H1 (cell line): ENCODE data around the gene NDUFS7. TPM values are rescaled to one million over a fixed set of nuclear protein-coding genes. Genes with fewer than 3 reads are reported as not detected.

Experiments used
- CTCF ChIA-PET: fragments of 300-600 bp; sonication (Branson Sonifier 250); formaldehyde crosslinking; loops from one replicate; lab custom pipeline; 2021; ENCODE audit not compliant: partially characterized antibody; lab: Charles Lee
- POLR2A ChIA-PET: fragments of 300-600 bp; sonication (Branson Sonifier 250); formaldehyde crosslinking; loops from one replicate; lab custom pipeline; 2021; ENCODE audit warnings: inconsistent platforms; ENCODE audit not compliant: partially characterized antibody; lab: Charles Lee
- DNase-seq, 2 experiments: peaks; one replicate each; pipeline versions ENCODE4 v3.0.0 to v3.0.0-alpha.2; 2010 to 2022; ENCODE audit warnings: low spot score in 2 of 2, low read depth in 1 of 2, mixed read lengths in 1 of 2
- FAIRE-seq: peaks from 2 replicates; lab custom pipeline; 2011; peaks lifted over from hg19 to GRCh38; lab: Jason Lieb, UNC
- H2AFZ ChIP-seq: 2 replicates; pipeline ENCODE4 v1.8.1; 2012; ENCODE audit warnings: low read length, inconsistent platforms
- H2AK5ac ChIP-seq: 2 replicates; pipeline ENCODE4 v1.6.1; 2013; ENCODE audit warnings: low read depth, low read length
- H2BK120ac ChIP-seq: replicated peaks from 2 replicates; pipeline ENCODE3; 2013; ENCODE audit warnings: low read depth, low read length, inconsistent platforms
- H2BK12ac ChIP-seq: 2 replicates; pipeline ENCODE4 v1.6.1; 2013; ENCODE audit warnings: low read depth, low read length
- H2BK15ac ChIP-seq: 2 replicates; pipeline ENCODE4 v1.6.1; 2013; ENCODE audit warnings: low read length
- H2BK20ac ChIP-seq: 2 replicates; pipeline ENCODE4 v1.6.1; 2013; ENCODE audit warnings: low read length
- H2BK5ac ChIP-seq: 2 replicates; pipeline ENCODE4 v1.6.1; 2013; ENCODE audit warnings: low read depth, low read length
- H3K14ac ChIP-seq: 2 replicates; pipeline ENCODE4 v1.6.1; 2013; ENCODE audit warnings: inconsistent platforms; ENCODE audit not compliant: insufficient read length
- H3K18ac ChIP-seq: 2 replicates; pipeline ENCODE4 v1.6.1; 2013; ENCODE audit warnings: low read length; ENCODE audit errors: extremely low read depth
- H3K23ac ChIP-seq: 2 replicates; pipeline ENCODE4 v1.6.1; 2013; ENCODE audit warnings: inconsistent platforms; ENCODE audit not compliant: insufficient read length
- H3K23me2 ChIP-seq: 2 replicates; pipeline ENCODE4 v1.6.1; 2013; ENCODE audit warnings: low read depth, low read length
- H3K27ac ChIP-seq: 2 replicates; pipeline ENCODE4 v1.6.1; 2011; ENCODE audit warnings: low read depth, low read length, inconsistent platforms
- H3K27me3 ChIP-seq, 4 experiments: replicated peaks in 1 of 4; 1 replicate in 1 of 4; 2 replicates in 3 of 4; pipeline versions ENCODE4 v1.6.1 to v1.8.1; 2011 to 2013; ENCODE audit warnings: low read length in 3 of 4, mild to moderate bottlenecking in 3 of 4, inconsistent platforms in 2 of 4, mixed read lengths in 2 of 4, moderate library complexity in 1 of 4; ENCODE audit not compliant: control insufficient read depth in 3 of 4, insufficient read depth in 3 of 4; ENCODE audit errors: extremely low read depth in 1 of 4
- H3K36me3 ChIP-seq, 4 experiments: 2 replicates each; pipeline versions ENCODE4 v1.6.1 to v1.8.1; 2011 to 2013; ENCODE audit warnings: mild to moderate bottlenecking in 4 of 4, low read length in 3 of 4, moderate library complexity in 2 of 4, control low read depth in 1 of 4, inconsistent platforms in 1 of 4; ENCODE audit not compliant: insufficient read depth in 4 of 4, control insufficient read depth in 2 of 4
- H3K4ac ChIP-seq: replicated peaks from 2 replicates; pipeline ENCODE3; 2013; ENCODE audit warnings: low read length, low read depth, mixed read lengths, inconsistent platforms; ENCODE audit not compliant: insufficient read length
- H3K4me1 ChIP-seq, 4 experiments: replicated peaks in 1 of 4; 1 replicate in 1 of 4; 2 replicates in 3 of 4; pipeline versions ENCODE4 v1.6.1 to v1.8.1; 2011 to 2013; ENCODE audit warnings: low read length in 3 of 4, inconsistent platforms in 2 of 4, mixed read lengths in 1 of 4; ENCODE audit not compliant: insufficient read depth in 4 of 4, control insufficient read depth in 3 of 4
- H3K4me2 ChIP-seq, 2 experiments: 2 replicates each; pipeline versions ENCODE4 v1.6.1 to v1.8.1; 2011 to 2013; ENCODE audit warnings: low read depth in 2 of 2, low read length in 2 of 2, control low read depth in 1 of 2, inconsistent platforms in 1 of 2, mild to moderate bottlenecking in 1 of 2; ENCODE audit not compliant: insufficient read depth in 1 of 2
- H3K4me3 ChIP-seq, 4 experiments: fragments of 200-600, 300-600 bp in 1 of 4; sonication (generic), shearing (Covaris generic), sonication (Bioruptor Twin) in 1 of 4; 2 replicates each; pipeline versions ENCODE4 v1.5.1 to v1.8.1; 2011 to 2016; ENCODE audit warnings: low read length in 4 of 4, low read depth in 3 of 4, control low read depth in 2 of 4, inconsistent platforms in 2 of 4, mild to moderate bottlenecking in 2 of 4, mixed read lengths in 1 of 4, moderate library complexity in 1 of 4; ENCODE audit not compliant: insufficient read depth in 2 of 4; ENCODE audit errors: extremely low read depth in 1 of 4
- H3K56ac ChIP-seq: replicated peaks from 2 replicates; pipeline ENCODE3; 2013; ENCODE audit warnings: low read depth, mild to moderate bottlenecking, mixed read lengths, low read length, inconsistent platforms; ENCODE audit not compliant: insufficient read length
- H3K79me1 ChIP-seq: 2 replicates; pipeline ENCODE4 v1.6.1; 2013; ENCODE audit warnings: low read depth, low read length, control low read depth
- H3K79me2 ChIP-seq, 2 experiments: 2 replicates each; pipeline versions ENCODE4 v1.6.1 to v1.8.1; 2012 to 2013; ENCODE audit warnings: low read length in 2 of 2, mild to moderate bottlenecking in 2 of 2, inconsistent platforms in 1 of 2; ENCODE audit not compliant: insufficient read depth in 2 of 2, control insufficient read depth in 1 of 2
- H3K9ac ChIP-seq, 4 experiments: replicated peaks in 1 of 4; 1 replicate in 1 of 4; 2 replicates in 3 of 4; pipeline versions ENCODE4 v1.6.1 to v1.8.1; 2011 to 2013; ENCODE audit warnings: low read depth in 3 of 4, low read length in 3 of 4, control low read depth in 2 of 4, mild to moderate bottlenecking in 2 of 4, moderate library complexity in 2 of 4, inconsistent platforms in 1 of 4; ENCODE audit errors: extremely low read depth in 1 of 4
- H3K9me3 ChIP-seq, 2 experiments: 2 replicates each; pipeline versions ENCODE4 v1.6.1 to v1.8.1; 2012 to 2013; ENCODE audit warnings: mild to moderate bottlenecking in 2 of 2, moderate library complexity in 2 of 2, control low read depth in 1 of 2, inconsistent platforms in 1 of 2, low read depth in 1 of 2, low read length in 1 of 2, mixed read lengths in 1 of 2; ENCODE audit not compliant: insufficient read depth in 2 of 2
- H4K20me1 ChIP-seq, 2 experiments: replicated peaks in 1 of 2; 2 replicates each; pipeline versions ENCODE3 to v1.8.1; 2011 to 2013; ENCODE audit warnings: inconsistent platforms in 2 of 2, low read length in 2 of 2, mild to moderate bottlenecking in 1 of 2; ENCODE audit not compliant: insufficient read depth in 2 of 2, control insufficient read depth in 1 of 2
- H4K5ac ChIP-seq: 2 replicates; pipeline ENCODE4 v1.6.1; 2013; ENCODE audit warnings: low read length, low read depth, mixed read lengths, inconsistent platforms; ENCODE audit not compliant: insufficient read length
- H4K8ac ChIP-seq: 2 replicates; pipeline ENCODE4 v1.8.0; 2013; ENCODE audit warnings: mild to moderate bottlenecking, moderate library complexity, low read length, inconsistent platforms; ENCODE audit not compliant: insufficient read depth; ENCODE audit errors: extremely low read depth
- H4K91ac ChIP-seq: replicated peaks from 2 replicates; pipeline ENCODE3; 2013; ENCODE audit warnings: low read length, mixed read lengths, inconsistent platforms; ENCODE audit not compliant: insufficient read length
- CBX5 ChIP-seq: fragments of 300-800, 300-1000 bp; sonication (generic); IDR thresholded peaks from 2 replicates; pipeline ENCODE4 v1.7.1; 2016; ENCODE audit warnings: antibody characterized with exemption, low read length, low read depth
- CHD1 ChIP-seq: IDR thresholded peaks from 2 replicates; pipeline ENCODE4 v1.6.1; 2012; ENCODE audit warnings: low read depth, low read length, improper control_type of control experiment
- CREB1 ChIP-seq: IDR thresholded peaks from 2 replicates; pipeline ENCODE4 v1.6.1; 2012; ENCODE audit warnings: inconsistent platforms
- EP300 ChIP-seq, 2 experiments: IDR thresholded peaks; 1 replicate in 1 of 2; 2 replicates in 1 of 2; pipeline ENCODE4 v1.6.1; 2011 to 2012; ENCODE audit warnings: low read depth in 2 of 2, low read length in 2 of 2, mild to moderate bottlenecking in 2 of 2, borderline replicate concordance in 1 of 2, inconsistent platforms in 1 of 2, moderate library complexity in 1 of 2
- FOSL1 ChIP-seq: IDR thresholded peaks from 2 replicates; pipeline ENCODE4 v1.6.1; 2011; ENCODE audit warnings: mild to moderate bottlenecking, low read depth, low read length, moderate library complexity; ENCODE audit not compliant: insufficient read depth
- HDAC2 ChIP-seq, 2 experiments: fragments of 300-600 bp in 1 of 2; sonication (generic) in 1 of 2; IDR thresholded peaks; 2 replicates each; pipeline ENCODE4 v1.6.1; 2011 to 2012; ENCODE audit warnings: low read depth in 2 of 2, low read length in 2 of 2, mild to moderate bottlenecking in 2 of 2, moderate library complexity in 2 of 2, borderline replicate concordance in 1 of 2, inconsistent platforms in 1 of 2
- PHF8 ChIP-seq: fragments of 200-600 bp; sonication (generic); conservative IDR thresholded peaks from 2 replicates; pipeline ENCODE4 v1.7.1; 2012; ENCODE audit warnings: low read depth, mild to moderate bottlenecking, inconsistent platforms, low read length, moderate library complexity
- POLR2A ChIP-seq, 2 experiments: IDR thresholded peaks; 1 replicate in 1 of 2; 2 replicates in 1 of 2; pipeline ENCODE4 v1.6.1; 2011; ENCODE audit warnings: low read depth in 2 of 2, low read length in 2 of 2, mild to moderate bottlenecking in 2 of 2; ENCODE audit errors: control extremely low read depth in 1 of 2
- RBBP5 ChIP-seq: IDR thresholded peaks from 2 replicates; pipeline ENCODE4 v1.7.1; 2012; ENCODE audit warnings: low read depth, mild to moderate bottlenecking, inconsistent platforms, low read length, moderate library complexity, borderline replicate concordance
- SAP30 ChIP-seq: fragments of 300-600 bp; sonication (generic); IDR thresholded peaks from 2 replicates; pipeline ENCODE4 v1.7.1; 2012; ENCODE audit warnings: low read length, moderate library complexity, mild to moderate bottlenecking, inconsistent platforms; ENCODE audit not compliant: insufficient read depth, insufficient replicate concordance
- SP4 ChIP-seq: IDR thresholded peaks from 2 replicates; pipeline ENCODE4 v1.6.1; 2012; ENCODE audit warnings: low read length, inconsistent platforms
- TBP ChIP-seq: IDR thresholded peaks from 2 replicates; pipeline ENCODE4 v1.6.1; 2011; ENCODE audit warnings: low read depth, low read length, improper control_type of control experiment
- WGBS, 2 experiments: shearing (Covaris generic) in 1 of 2; methylation state at CpG; one replicate each; pipeline versions ENCODE4 v1.1.6 to v1.1.7; 2013 to 2015; ENCODE audit warnings: low lambda C conversion rate in 2 of 2, mixed read lengths in 2 of 2, inconsistent platforms in 1 of 2, low coverage in 1 of 2, missing lambda C conversion rate in 1 of 2; ENCODE audit not compliant: insufficient replicate concordance in 2 of 2, insufficient coverage in 1 of 2, insufficient read length in 1 of 2; ENCODE audit errors: extremely low coverage in 1 of 2, missing lambda C conversion rate in 1 of 2; 5-methylcytosine and 5-hydroxymethylcytosine counted together
- polyA plus RNA-seq, 7 experiments: library from polyadenylated mRNA; depleted of rRNA in 3 of 7; stranded (reverse) in 5 of 7; unstranded in 2 of 7; fragments of >200 nt in 5 of 7; fragments of 200-250 nt in 2 of 7; gene quantifications; 1 replicate in 5 of 7; 2 replicates in 1 of 7; 4 replicates in 1 of 7; pipeline versions ENCODE4 v1.2.1 to v1.2.3, GENCODE V29; 2011 to 2013; ENCODE audit warnings: missing spikeins in 2 of 7, mixed read lengths in 2 of 7
- total RNA-seq: library from RNA; stranded (reverse); fragmentation: NEBNext Ultra II Directional; extraction: Animal tissue kit (Norgen Biotek cat#: 25700); gene quantifications from 2 replicates; pipeline ENCODE4 v1.2.1, GENCODE V29; 2021

Gene NDUFS7
- total and polyA plus RNA-seq, 2 of the 8 experiments (the other 6 are each of a cell fraction or from before 2014, with no cell fraction given): 78.1 to 309 TPM

DNA sequence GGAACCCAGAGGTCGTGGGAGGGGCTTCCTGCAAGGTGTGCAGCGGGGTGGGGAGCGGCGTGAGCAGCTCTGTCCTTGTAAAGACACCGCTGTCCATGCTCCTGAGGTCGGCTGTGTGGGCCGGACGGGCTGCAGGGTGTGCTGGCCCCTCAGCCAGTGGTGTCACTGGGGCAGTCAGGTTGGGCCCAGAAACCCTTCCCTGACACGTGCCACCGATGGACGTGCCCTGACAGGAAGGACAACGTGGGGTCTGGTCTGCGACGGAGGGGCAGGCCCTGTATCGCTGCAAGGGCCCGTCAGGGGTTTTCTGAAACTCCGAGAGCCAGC lies 50.3 kb downstream of the NDUFS7 start:
- Histone ChIP-seq H3K4me2 (no peak overlapping the region), H3K23me2 (no peaks in the 10 kb centered on the region), H3K9ac (no peak overlapping the region; a peak in 1 of 7 replicates), H3K56ac (no peak overlapping the region), H3K18ac (no peak overlapping the region), H3K14ac (no peak overlapping the region), H2BK12ac (no peak overlapping the region), H3K4me3 (no peak overlapping the region), H3K4me1 (no peaks in the 10 kb centered on the region), H2AFZ (no peak overlapping the region), H3K4ac (no peak overlapping the region), H4K8ac (no peak overlapping the region), H3K36me3 (peaks cover 23 to 49% (median 41%) of the 10 kb centered on the region in 4 experiments; a peak in 7 of 8 replicates), H2AK5ac (no peak overlapping the region), H3K9me3 (no peaks in the 10 kb centered on the region), H3K23ac (no peak overlapping the region), H3K27me3 (no peaks in the 10 kb centered on the region), H4K91ac (no peak overlapping the region), H4K20me1 (peaks cover 13 to 23% of the 10 kb centered on the region in 2 experiments), H2BK15ac (no peak overlapping the region), H2BK120ac (no peak overlapping the region), H3K79me2 (peaks cover under 1 to 7% of the 10 kb centered on the region in 2 experiments; a peak in 3 of 4 replicates), H4K5ac (no peak overlapping the region), H3K79me1 (0 out of 2 replicates have a peak, but pooled peaks cover 2% of the 10 kb centered on the region), H3K27ac (no peak overlapping the region; the same call in 1 of the 2 replicates), H2BK20ac (no peak overlapping the region), H2BK5ac (no peak overlapping the region)
- WGBS, 2 experiments: 92% methylated on average over 17 of the region's 17 CpGs; no CpG with 5 or more reads in 1 of the 2 experiments
- ChIA-PET CTCF (no interaction called here), POLR2A (interaction anchor here (2.7 kb wide), 1 partner anchor 12 kb away, joined by 12 read pairs; no protein-coding TSS in a partner anchor)
- FAIRE-seq (no peak), DNase-seq (no peak)
- TF ChIP-seq SAP30: no peak
- no peak for TF ChIP-seq TBP
- TF ChIP-seq HDAC2 (IDR thresholded peaks at IDR 0.05; ENCODE audit: borderline replicate concordance in 1 of 2, low read depth in 2 of 2, low read length in 2 of 2): no peak
- no peak for TF ChIP-seq CHD1
- no peak for TF ChIP-seq EP300 (IDR thresholded peaks at IDR 0.05; ENCODE audit: borderline replicate concordance in 1 of 2, low read depth in 2 of 2, low read length in 2 of 2)
- TF ChIP-seq FOSL1: no peak
- no peak for TF ChIP-seq POLR2A (IDR thresholded peaks at IDR 0.05; ENCODE audit: control extremely low read depth in 1 of 2, low read depth in 2 of 2, low read length in 2 of 2)
- TF ChIP-seq SP4: no peak
- no peak for TF ChIP-seq RBBP5
- no peak for TF ChIP-seq PHF8
- TF ChIP-seq CREB1: no peak
- TF ChIP-seq CBX5: no peak
